GM19043 (cell line): ENCODE results near the gene EPB41L4A.

Source experiments
- ATAC-seq: cut with Tn5 transposase; IDR thresholded peaks from one replicate; pipeline ENCODE4 v1.9.1; 2021; ENCODE audit warnings: low read depth; ENCODE audit not compliant: unreplicated experiment

EPB41L4A gene

DNA sequence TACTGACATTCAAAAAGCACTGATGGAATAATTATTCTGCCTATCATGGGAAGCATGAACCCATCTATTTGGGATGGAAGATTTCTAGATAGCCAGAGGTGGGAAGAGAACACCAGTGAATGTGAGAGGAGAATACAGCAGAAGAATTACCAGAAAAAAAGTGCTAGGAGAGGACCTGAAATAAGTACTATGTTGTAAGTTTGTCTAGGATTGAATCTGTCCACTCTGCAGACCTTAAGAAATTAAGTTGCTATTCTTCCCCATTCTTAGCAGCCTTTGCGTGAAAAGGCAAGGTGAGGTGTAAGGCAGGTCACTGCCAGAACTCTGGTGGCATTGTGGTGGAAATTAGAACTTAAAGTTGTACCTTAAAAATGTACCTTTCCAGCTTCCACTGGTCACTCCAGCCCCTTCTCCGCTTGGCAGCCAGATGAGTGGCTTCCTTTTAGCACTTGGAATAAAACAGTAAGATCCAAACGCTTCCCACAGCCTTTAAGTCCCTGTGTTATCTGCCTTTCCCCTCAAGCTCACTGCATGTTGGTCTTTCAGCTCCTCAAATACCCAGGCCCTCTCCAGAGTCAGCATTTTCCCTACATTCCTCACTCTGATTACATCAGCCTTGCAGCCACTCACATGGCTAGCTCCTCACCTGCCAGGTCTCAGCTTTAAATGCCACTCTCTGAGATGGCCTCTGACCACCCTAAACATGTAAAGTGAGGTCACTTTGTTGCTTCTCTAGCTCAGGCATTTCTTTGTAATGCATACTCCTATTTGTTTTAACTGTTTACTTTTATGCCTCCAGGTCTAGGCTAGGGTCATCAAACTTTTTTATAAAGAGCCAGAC lies 253.0 kb downstream of the EPB41L4A start:
- no peak for ATAC-seq

DNA sequence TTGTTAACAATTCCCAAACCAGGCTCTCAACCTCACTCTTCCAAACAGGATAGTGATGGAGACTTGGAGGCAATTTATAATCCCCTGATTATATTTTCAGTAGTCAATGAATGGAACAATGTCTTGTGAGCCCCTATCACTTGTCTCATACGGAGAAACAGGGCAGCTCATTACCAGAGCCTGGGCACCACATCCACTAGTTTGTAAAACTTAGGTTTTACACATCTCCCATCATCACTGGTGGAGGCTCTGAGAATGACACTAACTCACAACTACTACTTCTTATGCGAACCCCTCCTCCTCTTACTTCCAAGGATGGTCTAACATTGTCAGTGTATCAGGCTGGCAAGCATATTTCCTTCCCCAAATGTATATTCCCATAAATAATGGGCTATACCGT lies 253.7 kb downstream of the EPB41L4A start:
- no peak for ATAC-seq

DNA sequence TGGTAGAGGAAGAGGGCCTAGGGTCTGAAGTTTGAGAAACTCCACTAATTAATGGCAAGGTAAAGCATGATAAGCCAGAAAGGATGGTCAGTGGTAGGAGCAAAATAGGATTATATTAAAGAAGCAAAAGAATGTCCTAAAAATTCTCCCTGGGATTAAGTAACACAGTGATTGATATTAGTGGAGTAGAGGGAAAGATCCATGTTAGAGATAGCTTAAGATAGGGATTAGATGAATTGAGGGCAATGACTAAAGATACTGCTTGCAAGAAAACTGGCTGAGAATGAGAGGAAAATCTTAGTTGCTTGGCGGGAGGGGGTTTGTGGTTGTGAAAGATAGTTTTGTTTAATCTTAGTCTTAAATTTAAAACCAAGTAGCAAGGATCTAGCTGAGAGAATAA lies 255.6 kb downstream of the EPB41L4A start:
- ATAC-seq: no peak

DNA sequence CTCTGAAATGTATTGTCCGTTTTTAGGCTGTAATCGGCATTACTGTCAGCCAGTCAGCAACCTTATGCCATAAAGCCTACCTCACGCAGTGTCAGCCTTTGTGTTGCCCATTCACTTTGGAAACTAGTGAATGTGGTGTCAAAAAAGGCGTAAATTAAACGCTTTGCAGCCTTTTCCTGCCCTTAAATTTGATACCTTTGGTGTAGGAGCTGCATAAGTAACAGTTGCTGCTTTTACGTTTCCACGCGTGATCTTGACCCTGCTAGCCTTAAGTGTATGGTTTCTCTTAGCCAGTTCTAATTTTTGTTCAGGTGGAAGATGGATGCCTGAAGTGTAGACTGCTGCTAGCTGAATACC lies 257.7 kb downstream of the EPB41L4A start:
- no peak for ATAC-seq

DNA sequence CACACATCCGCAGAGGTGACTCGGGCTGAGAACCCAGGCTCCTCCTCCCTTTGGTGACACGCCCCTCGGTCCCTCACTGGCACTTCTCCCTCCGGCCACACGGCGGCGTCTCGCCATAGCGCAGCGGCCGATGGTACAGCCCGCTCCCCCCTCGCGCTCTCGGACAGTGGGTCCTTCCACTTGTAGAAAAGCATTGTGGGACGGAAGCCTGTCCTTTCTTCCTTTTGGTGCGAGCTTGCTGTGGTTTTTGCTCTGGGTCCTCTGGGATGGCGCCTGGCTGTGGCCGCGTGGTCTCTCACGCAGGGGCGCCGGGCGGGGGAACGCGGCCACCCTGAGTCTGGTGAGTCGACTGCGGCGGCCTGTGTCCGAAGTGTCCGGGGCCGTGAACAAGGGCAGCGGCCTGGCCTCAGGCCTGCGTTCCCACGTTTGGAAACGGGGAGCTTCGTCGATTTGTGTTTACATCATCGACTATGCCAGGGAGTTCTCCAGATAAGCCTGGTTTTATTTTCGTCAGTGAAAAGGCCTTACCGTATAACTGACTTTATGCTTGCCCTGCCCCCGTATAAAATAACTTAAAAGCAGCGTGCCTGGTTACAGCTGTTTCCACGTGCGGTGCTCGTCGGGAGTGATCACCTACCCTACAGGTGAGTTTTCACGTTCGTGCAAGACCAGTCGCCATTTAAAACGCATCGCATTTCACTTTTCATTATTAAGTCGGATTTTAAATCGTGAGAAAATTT lies 258.3 kb downstream of the EPB41L4A start:
- ATAC-seq: peak; percentile 95

DNA sequence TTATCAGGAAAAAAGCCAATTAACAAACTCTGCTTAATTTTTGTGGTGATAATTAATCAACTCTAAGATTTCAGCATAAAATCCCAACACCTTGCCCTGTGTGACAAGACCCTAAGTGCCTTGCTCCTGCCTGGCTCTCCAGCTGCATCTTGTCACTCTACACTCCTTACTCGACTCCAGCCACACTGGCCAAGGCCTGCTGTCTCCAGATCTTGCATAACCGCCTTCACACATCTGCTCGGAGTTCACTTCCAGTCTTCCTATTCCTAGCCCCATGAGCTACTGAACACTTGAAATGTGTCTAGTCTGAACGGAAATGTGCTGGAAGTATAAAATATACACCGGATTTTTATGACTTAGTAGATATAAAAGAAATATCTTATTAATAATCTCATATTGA lies 259.6 kb downstream of the EPB41L4A start:
- ATAC-seq: no peak

DNA sequence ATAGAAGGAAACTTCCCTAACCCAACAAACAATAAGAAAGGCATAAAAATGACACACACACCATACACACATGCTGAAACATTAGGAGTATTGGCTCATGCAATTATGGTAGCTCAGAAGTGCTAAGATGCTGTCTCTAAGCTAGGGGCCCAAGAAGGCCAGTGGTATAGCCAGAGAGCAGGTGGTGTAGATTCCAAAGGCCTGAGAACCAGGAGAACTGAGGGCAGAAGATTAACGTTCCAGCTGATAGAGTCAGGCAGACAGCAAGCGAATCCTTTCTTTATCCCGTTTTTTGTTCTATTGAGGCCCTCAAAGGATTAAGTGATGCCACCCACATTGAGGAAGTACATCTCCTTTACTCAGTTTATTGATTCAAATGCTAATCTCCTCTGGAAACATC lies 262.9 kb downstream of the EPB41L4A start:
- ATAC-seq: no peak

DNA sequence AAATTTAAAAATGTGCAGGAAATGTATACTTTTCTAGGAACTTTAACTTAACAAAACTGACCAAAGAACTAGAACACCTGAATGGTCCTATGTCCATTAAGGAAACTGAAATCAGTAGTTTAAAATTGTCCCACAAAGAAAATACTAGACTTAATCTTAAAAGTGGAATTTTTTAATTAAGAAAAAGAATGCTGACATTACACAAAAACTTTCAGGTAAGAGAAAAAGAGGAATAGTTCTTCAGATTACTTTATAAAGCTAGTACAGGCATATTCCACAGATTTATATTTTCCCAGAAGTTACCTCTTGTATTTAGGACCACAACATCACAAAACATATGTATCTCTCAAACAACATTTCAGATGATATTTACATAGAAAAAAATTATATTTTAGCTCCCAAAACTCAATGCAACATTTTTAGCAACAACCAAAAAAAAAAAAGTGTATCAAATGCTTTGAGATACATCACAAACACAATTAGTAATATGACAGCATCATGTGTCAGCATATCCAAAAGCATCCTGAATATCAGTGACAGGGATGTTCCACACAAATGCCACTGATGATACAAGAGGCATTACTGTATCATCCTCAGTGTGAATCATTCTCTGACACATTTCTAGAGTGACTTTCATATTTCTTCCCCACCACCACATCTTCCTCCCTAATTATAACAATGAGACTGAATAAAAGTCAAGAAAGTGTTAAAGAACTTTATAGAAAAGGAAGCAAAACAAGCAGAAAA lies 264.0 kb downstream of the EPB41L4A start:
- no peak for ATAC-seq

DNA sequence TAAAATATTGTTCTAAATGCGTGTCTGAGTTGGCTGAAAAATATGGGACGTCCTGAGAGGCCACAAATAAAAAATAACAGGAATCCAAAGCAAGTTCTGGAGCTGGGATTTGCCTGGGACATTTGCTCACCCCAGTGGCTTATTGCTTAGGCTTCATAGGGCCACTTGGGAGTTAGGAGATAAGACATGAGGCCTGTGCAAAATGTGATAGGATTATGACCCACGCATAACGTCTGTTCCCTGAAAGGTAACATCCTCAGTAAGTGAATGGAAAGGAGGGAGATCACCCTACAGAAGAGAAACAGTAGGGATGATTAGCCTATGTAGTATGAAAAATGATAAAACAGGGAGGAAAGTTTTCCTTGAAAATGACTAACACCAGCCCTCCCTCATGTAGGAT lies 269.4 kb downstream of the EPB41L4A start:
- no peak for ATAC-seq

DNA sequence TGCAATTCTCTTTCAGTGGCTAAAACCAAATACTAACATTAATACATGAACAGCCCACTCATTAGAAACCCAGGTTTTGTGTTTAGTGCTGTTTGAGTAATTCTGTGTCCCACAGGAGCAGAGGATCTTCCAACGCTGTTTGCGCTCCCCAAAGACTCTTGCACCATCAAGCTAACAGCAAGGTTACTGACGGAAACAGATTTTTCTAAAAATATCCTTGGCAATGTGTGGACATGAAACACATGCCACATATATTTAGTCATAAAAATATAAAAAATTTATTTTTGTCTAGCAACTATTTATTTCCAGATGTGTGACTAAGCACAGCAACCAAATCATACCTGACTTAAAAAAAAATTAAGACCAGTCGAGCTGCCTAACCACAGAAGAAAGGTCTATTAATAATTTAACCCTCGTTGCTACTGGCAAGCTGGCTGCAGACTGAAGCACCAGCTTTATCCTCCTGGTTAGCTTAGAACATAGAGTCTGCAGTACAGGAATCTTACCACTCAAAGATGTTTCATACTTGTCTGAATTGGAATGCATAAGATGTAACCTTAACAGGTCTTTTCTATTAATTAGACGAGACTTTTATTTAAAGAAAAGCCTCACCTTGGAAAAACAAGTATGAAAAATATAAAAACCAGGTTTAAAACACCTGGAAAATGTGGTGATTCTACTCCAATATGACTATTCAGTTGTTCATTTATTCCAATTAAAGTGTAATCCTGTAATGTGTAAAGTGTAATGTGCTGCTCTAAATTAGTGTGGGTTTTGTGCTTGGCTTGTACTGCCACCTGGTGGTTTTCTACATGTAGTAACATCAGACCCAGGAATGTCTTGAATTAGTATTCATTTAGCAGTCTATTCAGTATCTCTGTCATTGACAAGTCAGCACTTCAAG lies 272.5 kb downstream of the EPB41L4A start:
- peak; percentile 69 for ATAC-seq

DNA sequence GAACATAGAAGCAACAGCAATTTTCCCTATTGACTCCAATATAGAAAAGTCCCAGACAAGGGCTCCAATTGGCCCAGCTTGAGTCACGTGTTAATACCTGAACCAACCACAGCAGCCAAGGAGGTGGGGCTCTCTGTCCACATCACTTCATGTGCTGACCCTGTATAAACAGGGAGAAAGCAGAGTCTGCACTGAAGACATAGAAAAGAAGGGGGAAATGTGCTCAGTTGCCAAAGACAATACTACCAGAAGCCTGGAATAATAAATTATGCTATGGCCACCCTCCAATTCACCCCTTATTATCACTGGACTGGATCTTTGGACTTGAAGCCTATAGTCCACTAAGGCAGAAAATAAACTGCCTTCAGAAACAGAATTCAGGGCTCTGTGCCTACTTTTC lies 275.4 kb downstream of the EPB41L4A start:
- no peak for ATAC-seq

DNA sequence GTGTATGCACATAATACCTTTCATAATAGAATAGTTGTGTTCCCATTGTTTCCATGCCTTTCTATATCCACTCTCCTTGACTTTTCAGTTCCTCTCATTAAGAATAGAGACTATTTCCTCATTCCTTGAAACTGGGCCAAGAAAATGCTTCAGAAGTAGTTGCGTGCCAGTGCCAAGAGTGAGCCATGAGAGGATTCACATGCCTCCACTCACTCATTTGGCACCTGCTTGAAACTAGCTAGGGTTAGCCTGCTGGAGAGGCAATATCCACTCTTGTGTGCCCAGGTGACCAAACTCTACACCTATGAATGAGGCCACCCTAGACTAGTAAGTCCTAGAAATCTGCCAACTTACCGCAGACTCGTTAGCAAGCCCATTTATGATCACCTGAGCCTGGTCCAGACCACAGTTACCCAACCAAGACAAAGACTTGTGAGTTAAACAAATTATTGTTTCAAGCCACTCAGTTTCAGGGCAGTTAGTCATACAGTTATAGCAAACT lies 276.3 kb downstream of the EPB41L4A start:
- ATAC-seq: no peak

DNA sequence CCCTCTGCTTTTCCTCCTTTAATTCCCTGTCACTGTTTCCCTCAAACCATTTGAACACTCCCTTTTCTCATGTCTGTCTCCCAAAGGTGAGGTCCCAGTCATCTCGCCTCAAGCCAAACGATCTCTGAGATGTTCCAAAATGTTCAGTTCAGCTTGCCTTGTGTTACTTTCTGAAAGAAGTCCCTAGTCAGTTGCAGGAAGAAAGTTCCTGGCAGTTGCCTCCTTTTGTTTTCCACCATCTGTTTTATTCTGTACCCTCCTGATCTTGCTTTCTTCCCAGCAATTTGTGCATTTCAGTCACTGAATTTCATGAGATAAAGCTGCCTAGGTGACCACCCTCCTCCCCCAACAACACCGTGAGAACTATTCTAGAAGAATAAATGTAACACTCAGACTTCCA lies 277.5 kb downstream of the EPB41L4A start:
- no peak for ATAC-seq

DNA sequence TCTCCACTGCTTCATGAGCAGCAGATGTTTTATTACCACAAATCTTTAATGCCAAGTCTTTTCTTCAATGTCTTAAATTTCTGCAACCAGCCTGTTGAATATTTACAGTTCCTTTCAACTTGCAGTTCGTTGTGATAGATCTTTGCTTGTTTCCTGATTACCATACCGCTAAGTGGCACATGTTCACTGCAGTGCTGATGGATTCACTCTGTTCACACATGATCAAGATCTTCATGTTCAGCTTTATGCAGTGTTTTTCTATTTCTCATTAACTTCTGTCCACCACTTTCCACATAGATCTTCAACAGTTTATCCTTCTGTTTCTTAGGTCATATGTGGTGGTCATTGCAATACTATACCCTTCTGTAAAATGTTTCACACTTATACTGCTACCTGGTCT lies 280.6 kb downstream of the EPB41L4A start:
- no peak for ATAC-seq

DNA sequence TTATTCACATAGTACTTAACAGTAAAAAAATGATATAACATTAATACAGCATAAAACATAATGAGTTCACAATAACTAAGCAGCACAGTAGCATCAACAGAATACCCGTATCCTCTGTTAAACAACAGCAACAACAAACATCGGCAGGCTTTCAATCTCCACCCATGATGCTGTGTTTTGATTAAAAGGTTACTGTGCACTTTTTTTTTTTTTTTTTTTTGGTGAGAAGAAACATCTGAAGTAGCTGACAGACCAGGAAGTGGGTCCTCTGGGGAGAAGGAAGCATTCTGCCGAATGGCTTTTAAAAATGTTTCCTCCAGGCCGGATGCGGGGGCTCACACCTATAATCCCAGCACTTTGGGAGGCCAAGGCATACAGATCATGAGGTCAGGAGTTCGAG lies 282.3 kb downstream of the EPB41L4A start:
- ATAC-seq: no peak

DNA sequence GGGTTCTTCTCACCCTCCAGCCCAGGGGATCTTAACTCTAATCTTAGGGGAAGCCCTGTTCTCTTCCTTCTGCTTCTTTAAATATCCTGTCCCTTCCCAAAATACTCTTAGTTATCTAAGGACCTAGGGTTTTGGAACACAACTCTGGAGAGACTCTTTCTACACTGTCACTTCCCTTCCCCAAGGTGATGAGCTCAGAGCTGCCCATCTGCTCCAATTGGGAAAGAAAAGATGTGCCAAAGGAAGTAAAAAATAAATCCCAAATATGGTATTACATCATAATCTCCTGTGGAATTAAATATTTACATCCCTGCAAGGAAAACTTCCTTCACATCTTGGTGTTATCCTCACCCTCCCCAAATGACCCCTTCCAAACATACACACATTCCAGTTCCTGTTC lies 291.2 kb downstream of the EPB41L4A start:
- ATAC-seq: no peak

DNA sequence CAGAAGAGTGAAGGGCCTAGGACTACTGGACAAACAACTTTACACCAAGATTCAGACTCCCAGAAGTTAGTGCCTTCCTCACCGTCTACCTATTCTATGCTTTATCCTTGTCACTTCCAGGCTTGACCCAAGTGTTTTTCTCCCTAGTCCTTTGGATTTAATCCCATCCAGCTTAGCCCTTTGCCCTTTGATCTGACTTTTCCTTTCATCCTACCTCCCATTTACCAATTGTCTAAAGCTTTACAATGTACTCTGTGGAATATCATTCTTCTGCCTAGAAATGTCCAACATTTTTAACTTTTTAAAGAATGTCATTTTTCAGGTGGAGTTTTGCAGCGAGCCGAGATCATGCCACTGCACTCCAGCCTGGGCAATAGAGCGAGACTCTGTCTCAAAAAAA lies 292.1 kb downstream of the EPB41L4A start:
- ATAC-seq: no peak

DNA sequence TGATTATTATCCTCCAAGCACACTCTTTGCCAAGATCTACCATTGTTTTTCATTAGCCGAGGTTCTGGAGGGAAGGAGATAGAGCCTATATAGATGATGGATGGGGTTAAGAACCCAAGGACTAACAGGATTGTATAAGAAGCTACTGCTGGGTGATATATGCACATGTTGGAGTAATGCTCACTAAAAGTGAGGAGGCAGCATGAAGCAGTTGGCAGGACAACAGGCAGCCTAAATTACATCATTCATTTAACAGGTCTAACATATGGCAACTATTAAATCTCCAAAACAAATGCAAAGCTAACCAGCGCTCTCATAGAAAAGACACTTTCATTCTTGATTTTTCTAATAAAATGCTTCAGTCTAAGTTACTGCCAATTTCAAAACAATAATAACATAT lies 293.2 kb downstream of the EPB41L4A start:
- no peak for ATAC-seq

DNA sequence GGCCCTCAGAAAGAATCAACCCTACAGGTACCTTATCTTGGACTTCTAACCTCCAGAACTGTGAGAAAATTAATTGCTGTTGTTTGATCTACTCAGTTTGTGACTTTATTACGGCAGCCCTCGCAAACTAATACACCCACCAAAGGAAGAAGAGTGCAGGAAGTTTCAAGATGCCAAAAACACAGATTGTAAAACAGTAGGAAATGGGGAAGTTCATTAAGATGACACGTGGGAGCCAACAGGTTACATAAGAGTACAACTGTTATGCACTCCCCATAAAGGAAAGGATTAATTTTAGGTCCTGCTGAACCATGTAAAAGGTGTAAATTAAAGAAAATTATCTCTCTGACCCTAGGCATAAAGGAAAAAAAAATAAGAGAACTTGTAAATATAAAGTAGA lies 294.3 kb downstream of the EPB41L4A start:
- ATAC-seq: no peak

DNA sequence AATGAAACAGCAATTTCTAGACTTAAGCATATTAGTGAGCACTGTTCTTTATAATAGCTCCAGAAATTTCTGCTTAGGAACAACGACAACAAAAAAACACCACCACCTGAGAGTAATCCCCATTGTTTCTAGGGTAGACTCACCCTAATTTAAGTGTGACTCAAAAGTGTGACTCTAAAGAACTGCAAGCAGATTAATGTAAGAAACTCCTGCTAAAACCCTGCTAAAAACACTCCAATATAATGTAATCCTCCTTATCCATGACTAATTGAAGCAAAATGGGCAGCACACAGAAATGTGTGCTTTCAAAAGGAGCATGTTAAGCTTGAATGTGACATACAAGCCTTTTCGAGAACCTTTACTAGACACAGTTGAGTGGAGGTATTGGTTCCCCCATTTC lies 296.0 kb downstream of the EPB41L4A start:
- no peak for ATAC-seq
